Neural cell (in vitro differentiated cells): ENCODE data around the gene GSDME. TPM values are rescaled to one million over a fixed set of nuclear protein-coding genes. Genes with fewer than 3 reads are reported as not detected.

Experiments
- H2AFZ ChIP-seq: fragments of 200-600, 300-800 bp; sonication (generic), shearing (Covaris generic); 2 replicates; pipeline ENCODE4 v1.6.0; 2014; ENCODE audit warnings: low read depth, mild to moderate bottlenecking, antibody characterized with exemption, low read length, moderate library complexity
- H3F3A ChIP-seq: fragments of 200-600 bp; shearing (Covaris generic); 2 replicates; pipeline ENCODE4 v1.6.1; 2016; ENCODE audit warnings: mild to moderate bottlenecking, moderate library complexity, mixed read lengths, antibody characterized with exemption, low read length; ENCODE audit not compliant: insufficient read depth, poor library complexity, severe bottlenecking
- H3K27ac ChIP-seq: fragments of 200-600, 300-800 bp; sonication (generic), shearing (Covaris generic); 2 replicates; pipeline ENCODE4 v1.5.1; 2014; ENCODE audit warnings: mild to moderate bottlenecking, low read length, moderate library complexity
- H3K27me3 ChIP-seq: fragments of 300-800, 200-600 bp; sonication (generic), shearing (Covaris generic); 2 replicates; pipeline ENCODE4 v1.6.0; 2014; ENCODE audit warnings: mild to moderate bottlenecking, low read depth, low read length, moderate library complexity; ENCODE audit not compliant: insufficient read depth
- H3K36me3 ChIP-seq: fragments of 300-800, 200-600 bp; sonication (generic), shearing (Covaris generic); 2 replicates; pipeline ENCODE4 v1.5.1; 2014; ENCODE audit warnings: mild to moderate bottlenecking, antibody characterized with exemption, low read length, moderate library complexity; ENCODE audit not compliant: insufficient read depth
- H3K4me2 ChIP-seq: fragments of 300-800, 200-600 bp; sonication (generic), shearing (Covaris generic); 2 replicates; pipeline ENCODE4 v1.6.0; 2014; ENCODE audit warnings: mild to moderate bottlenecking, low read length
- H3K4me3 ChIP-seq: fragments of 300-800, 200-600 bp; sonication (generic), shearing (Covaris generic); 2 replicates; pipeline ENCODE4 v1.5.1; 2014; ENCODE audit warnings: mild to moderate bottlenecking, low read length, moderate library complexity
- H3K79me2 ChIP-seq: fragments of 200-600 bp; shearing (Covaris generic); replicated peaks from 2 replicates; pipeline ENCODE4 v1.6.0; 2014; ENCODE audit warnings: mild to moderate bottlenecking, low read length, moderate library complexity; ENCODE audit not compliant: insufficient read depth
- H3K9ac ChIP-seq: fragments of 300-800, 200-600 bp; sonication (generic), shearing (Covaris generic); 2 replicates; pipeline ENCODE4 v1.6.1; 2016; ENCODE audit warnings: mild to moderate bottlenecking, low read length, mixed read lengths
- H3K9me2 ChIP-seq: fragments of 200-600 bp; shearing (Covaris generic); 2 replicates; pipeline ENCODE4 v1.6.1; 2016; ENCODE audit warnings: mild to moderate bottlenecking, low read length, mixed read lengths; ENCODE audit not compliant: insufficient read depth
- H3K9me3 ChIP-seq: fragments of 200-600, 300-800 bp; sonication (generic), shearing (Covaris generic); 2 replicates; pipeline ENCODE4 v1.6.1; 2016; ENCODE audit warnings: mild to moderate bottlenecking, mixed run types, low read length, moderate library complexity, mixed read lengths
- H4K20me1 ChIP-seq: fragments of 200-600 bp; shearing (Covaris generic); 2 replicates; pipeline ENCODE4 v1.6.1; 2016; ENCODE audit warnings: mild to moderate bottlenecking, mixed run types; ENCODE audit not compliant: insufficient read depth
- EP300 ChIP-seq: fragments of 450-650 bp; conservative IDR thresholded peaks from 2 replicates; pipeline ENCODE4 v1.6.1; 2014; ENCODE audit warnings: antibody characterized with exemption, mild to moderate bottlenecking, moderate library complexity; ENCODE audit not compliant: poor library complexity, severe bottlenecking
- EZH2 ChIP-seq: fragments of 200-600, 300-800 bp; shearing (Covaris generic), sonication (generic); IDR thresholded peaks from 2 replicates; pipeline ENCODE4 v1.6.1; 2014; ENCODE audit warnings: antibody characterized with exemption, low read length, borderline replicate concordance, mild to moderate bottlenecking; ENCODE audit not compliant: insufficient read depth, poor library complexity, severe bottlenecking
- MXI1 ChIP-seq: fragments of 450-650 bp; conservative IDR thresholded peaks from 2 replicates; pipeline ENCODE4 v1.6.1; 2014; ENCODE audit warnings: antibody characterized with exemption, mild to moderate bottlenecking; ENCODE audit not compliant: poor library complexity, severe bottlenecking
- POLR2AphosphoS5 ChIP-seq: IDR thresholded peaks from 2 replicates; pipeline ENCODE4 v1.6.1; 2012
- RAD21 ChIP-seq: fragments of 450-650 bp; conservative IDR thresholded peaks from 2 replicates; pipeline ENCODE4 v1.6.1; 2014; ENCODE audit warnings: antibody characterized with exemption, mild to moderate bottlenecking, moderate library complexity
- SMC3 ChIP-seq: fragments of 450-650 bp; conservative IDR thresholded peaks from 2 replicates; pipeline ENCODE4 v1.6.1; 2014; ENCODE audit warnings: antibody characterized with exemption, mild to moderate bottlenecking, moderate library complexity; ENCODE audit not compliant: poor library complexity
- TAF1 ChIP-seq: IDR thresholded peaks from 2 replicates; pipeline ENCODE4 v1.6.1; 2012; ENCODE audit warnings: low read depth
- polyA plus RNA-seq: library from polyadenylated mRNA; depleted of rRNA; stranded (reverse); fragments of >200 nt; gene quantifications from 2 replicates; pipeline ENCODE4 v1.2.3, GENCODE V29; 2014
- TF ChIP-seq, protein P1 (sequence below): IDR thresholded peaks from 2 replicates; pipeline ENCODE4 v1.6.1; 2012; ENCODE audit warnings: borderline replicate concordance
- TF ChIP-seq, protein P2 (sequence below): fragments of 450-650 bp; IDR thresholded peaks from 2 replicates; pipeline ENCODE4 v1.5.1; 2014; ENCODE audit warnings: antibody characterized with exemption, mild to moderate bottlenecking, moderate library complexity; ENCODE audit not compliant: poor library complexity, severe bottlenecking

GSDME gene
- polyA plus RNA-seq, 1 donor from 2014 or later: 42.9 TPM

DNA sequence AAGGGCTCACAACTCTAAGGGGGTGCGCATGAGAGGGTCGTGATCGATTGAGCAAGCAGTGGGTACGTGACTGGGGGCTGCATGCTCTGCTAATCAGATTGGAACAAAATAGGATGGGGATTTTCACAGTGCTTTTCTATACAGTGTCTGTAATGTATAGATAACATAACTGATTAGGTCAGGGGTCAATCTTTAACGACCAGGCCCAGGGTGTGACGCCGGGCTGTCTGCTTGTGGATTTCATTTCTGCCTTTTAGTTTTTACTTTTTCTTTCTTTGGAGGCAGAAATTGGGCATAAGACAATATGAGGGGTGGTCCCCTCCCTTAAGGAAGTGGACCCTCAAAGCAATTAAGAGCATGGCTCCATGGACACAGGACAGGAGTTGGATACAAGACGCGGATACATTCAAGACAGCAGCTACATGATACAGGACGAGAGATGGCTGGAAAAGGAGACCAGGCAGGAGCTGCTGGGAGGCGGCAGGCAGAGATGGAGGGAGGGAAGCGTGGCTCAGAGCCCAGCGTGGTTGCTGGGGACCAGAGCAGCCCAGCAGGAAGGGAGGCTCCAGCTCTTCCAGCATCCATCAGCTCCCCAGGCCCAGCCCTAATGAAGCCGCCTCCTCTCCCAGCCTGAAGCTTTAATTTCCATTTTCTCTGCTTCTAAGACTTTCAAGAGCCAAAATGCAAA, 31.6 kb downstream of the GSDME start:
- TF ChIP-seq, protein P1, sequence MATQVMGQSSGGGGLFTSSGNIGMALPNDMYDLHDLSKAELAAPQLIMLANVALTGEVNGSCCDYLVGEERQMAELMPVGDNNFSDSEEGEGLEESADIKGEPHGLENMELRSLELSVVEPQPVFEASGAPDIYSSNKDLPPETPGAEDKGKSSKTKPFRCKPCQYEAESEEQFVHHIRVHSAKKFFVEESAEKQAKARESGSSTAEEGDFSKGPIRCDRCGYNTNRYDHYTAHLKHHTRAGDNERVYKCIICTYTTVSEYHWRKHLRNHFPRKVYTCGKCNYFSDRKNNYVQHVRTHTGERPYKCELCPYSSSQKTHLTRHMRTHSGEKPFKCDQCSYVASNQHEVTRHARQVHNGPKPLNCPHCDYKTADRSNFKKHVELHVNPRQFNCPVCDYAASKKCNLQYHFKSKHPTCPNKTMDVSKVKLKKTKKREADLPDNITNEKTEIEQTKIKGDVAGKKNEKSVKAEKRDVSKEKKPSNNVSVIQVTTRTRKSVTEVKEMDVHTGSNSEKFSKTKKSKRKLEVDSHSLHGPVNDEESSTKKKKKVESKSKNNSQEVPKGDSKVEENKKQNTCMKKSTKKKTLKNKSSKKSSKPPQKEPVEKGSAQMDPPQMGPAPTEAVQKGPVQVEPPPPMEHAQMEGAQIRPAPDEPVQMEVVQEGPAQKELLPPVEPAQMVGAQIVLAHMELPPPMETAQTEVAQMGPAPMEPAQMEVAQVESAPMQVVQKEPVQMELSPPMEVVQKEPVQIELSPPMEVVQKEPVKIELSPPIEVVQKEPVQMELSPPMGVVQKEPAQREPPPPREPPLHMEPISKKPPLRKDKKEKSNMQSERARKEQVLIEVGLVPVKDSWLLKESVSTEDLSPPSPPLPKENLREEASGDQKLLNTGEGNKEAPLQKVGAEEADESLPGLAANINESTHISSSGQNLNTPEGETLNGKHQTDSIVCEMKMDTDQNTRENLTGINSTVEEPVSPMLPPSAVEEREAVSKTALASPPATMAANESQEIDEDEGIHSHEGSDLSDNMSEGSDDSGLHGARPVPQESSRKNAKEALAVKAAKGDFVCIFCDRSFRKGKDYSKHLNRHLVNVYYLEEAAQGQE: no peak
- TF ChIP-seq RAD21: no peak
- no peak for TF ChIP-seq TAF1
- TF ChIP-seq POLR2AphosphoS5: no peak
- no peak for TF ChIP-seq EZH2
- no peak for TF ChIP-seq SMC3
- TF ChIP-seq, protein P2, sequence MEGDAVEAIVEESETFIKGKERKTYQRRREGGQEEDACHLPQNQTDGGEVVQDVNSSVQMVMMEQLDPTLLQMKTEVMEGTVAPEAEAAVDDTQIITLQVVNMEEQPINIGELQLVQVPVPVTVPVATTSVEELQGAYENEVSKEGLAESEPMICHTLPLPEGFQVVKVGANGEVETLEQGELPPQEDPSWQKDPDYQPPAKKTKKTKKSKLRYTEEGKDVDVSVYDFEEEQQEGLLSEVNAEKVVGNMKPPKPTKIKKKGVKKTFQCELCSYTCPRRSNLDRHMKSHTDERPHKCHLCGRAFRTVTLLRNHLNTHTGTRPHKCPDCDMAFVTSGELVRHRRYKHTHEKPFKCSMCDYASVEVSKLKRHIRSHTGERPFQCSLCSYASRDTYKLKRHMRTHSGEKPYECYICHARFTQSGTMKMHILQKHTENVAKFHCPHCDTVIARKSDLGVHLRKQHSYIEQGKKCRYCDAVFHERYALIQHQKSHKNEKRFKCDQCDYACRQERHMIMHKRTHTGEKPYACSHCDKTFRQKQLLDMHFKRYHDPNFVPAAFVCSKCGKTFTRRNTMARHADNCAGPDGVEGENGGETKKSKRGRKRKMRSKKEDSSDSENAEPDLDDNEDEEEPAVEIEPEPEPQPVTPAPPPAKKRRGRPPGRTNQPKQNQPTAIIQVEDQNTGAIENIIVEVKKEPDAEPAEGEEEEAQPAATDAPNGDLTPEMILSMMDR: no peak
- TF ChIP-seq EP300: no peak
- no peak for TF ChIP-seq MXI1
- Histone ChIP-seq H2AFZ (no peak overlapping the region), H3K79me2 (no peaks in the 10 kb centered on the region), H3K36me3 (no peaks in the 10 kb centered on the region), H3K27ac (no peak overlapping the region), H3K4me2 (no peak overlapping the region), H3K9ac (no peak overlapping the region), H4K20me1 (no peaks in the 10 kb centered on the region), H3K9me3 (no peaks in the 10 kb centered on the region), H3K9me2 (no peaks in the 10 kb centered on the region), H3K27me3 (no peaks in the 10 kb centered on the region), H3F3A (no peaks in the 10 kb centered on the region), H3K4me3 (no peak overlapping the region)

DNA sequence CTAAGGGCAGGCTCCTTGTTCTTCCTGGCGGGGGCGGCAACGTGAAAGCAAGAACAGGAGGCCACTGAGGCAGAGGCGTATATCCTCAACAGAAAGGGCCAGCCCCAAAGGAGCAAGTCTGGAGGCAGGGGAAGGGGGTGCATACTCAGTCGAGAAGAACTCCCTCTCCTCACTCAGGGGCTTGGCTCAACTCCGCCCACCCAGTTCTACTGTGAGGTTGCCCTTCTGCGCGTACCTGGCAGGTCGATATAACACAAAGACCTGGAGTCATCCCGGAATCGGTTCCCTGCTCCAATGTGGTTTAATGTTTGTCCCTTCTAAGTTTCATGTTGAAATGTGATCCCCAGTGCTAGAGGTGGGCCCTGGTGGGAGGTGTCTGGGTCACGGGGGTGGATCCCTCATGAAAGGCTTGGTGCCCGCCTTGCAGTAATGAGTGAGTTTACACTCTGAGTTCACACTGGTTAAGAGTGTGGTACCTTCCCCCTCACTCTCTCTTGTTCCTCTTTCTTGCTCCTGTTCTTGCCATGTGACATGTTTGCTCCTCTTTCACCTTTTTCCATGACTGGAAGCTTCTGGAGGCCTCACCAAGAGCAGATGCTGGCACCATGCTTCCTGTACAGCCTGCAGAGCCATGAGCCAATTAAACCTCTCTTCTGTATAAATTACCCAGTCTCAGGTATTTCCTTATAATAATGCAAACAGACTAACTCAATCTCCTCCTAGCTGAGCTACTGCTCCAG, 32.6 kb downstream of the GSDME start:
- H3K9me3 ChIP-seq: no peaks in the 10 kb centered on the region
- TF ChIP-seq SMC3 (no peak), MXI1 (no peak), EZH2 (no peak), EP300 (no peak), TAF1 (no peak), RAD21 (no peak), POLR2AphosphoS5 (no peak)
- TF ChIP-seq, protein P2: no peak
- TF ChIP-seq, protein P1: no peak
- no peaks in the 10 kb centered on the region for H3K79me2 ChIP-seq
- H3F3A ChIP-seq: no peaks in the 10 kb centered on the region
- H3K4me3 ChIP-seq: no peak overlapping the region
- H3K9me2 ChIP-seq: no peaks in the 10 kb centered on the region
- H3K9ac ChIP-seq: no peak overlapping the region
- no peak overlapping the region for H2AFZ ChIP-seq
- no peaks in the 10 kb centered on the region for H4K20me1 ChIP-seq
- H3K4me2 ChIP-seq: no peak overlapping the region
- no peak overlapping the region for H3K27ac ChIP-seq
- H3K27me3 ChIP-seq: no peaks in the 10 kb centered on the region
- no peaks in the 10 kb centered on the region for H3K36me3 ChIP-seq
